GM18502 (cell line): Measurements from ENCODE around the gene PALD1.
A peak's percentile ranks its signal among the peaks of the same experiment; 100 is the strongest.

ENCODE experiments used
- ATAC-seq: cut with Tn5 transposase; IDR thresholded peaks from one replicate; pipeline ENCODE4 v1.9.1; 2021; ENCODE audit warnings: mild to moderate bottlenecking; ENCODE audit not compliant: unreplicated experiment, poor library complexity

Gene PALD1

DNA sequence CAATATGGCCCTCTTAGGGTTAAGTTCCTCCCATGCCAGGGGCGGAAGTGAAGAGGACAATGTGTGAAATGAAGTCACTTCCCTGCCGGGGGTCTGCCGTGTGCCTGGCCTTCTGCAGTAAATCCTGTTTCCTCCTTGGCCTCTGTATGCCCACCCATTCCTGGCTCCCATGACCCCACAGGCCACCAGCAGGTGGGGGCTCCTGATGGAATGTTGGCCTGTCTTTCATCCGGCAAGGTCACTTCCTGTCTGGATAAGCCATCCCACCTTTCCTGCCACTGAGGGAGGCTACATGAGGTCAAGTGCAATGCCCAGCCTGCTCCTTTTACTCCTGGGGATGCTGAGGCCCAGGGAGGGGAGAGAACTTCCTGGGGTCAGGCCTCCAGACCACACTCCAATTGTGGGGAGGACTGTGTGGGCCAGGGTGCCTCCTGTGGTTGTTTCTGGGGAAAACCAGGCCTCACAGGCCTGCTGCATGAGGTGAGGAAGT, 22.3 kb downstream of the PALD1 start:
- no peak for ATAC-seq

DNA sequence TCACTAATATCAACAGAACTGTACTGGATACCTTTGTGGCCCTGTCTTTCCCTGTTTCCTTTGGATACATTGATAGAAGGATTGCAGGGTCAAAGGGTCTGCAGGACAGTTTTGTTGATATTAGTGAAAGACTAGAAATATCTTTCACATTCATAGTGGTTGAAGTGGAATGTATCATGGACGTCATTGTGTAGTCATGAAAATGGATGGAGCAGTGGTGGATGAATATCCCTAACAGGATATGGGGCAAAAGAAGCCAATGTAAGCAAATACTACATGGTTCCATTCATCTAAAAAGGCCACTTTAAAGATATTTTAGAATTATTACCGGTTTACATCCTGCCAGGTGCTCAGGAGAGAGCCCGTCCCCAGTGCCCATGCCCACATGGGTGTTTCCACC, 23.8 kb downstream of the PALD1 start:
- no peak for ATAC-seq

DNA sequence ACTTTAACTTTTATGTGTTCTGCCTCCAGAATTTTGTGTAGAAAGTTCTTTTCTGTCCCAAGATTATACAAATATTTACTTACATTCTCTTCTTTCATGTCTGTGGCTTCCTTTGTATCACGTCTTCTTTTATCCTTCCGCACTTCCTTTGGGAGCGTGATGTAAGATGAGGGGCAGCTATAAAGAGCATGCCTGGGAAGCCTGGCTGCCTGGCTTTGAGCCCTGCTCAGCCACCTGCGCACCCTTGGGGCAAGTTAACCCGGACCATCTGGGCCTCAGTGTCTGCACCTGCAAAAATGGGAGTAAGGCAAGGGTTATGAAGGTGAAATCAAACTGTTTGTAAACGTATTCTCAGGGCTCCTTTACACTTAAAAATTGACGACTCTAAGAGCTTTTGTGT, 25.2 kb downstream of the PALD1 start:
- no peak for ATAC-seq

DNA sequence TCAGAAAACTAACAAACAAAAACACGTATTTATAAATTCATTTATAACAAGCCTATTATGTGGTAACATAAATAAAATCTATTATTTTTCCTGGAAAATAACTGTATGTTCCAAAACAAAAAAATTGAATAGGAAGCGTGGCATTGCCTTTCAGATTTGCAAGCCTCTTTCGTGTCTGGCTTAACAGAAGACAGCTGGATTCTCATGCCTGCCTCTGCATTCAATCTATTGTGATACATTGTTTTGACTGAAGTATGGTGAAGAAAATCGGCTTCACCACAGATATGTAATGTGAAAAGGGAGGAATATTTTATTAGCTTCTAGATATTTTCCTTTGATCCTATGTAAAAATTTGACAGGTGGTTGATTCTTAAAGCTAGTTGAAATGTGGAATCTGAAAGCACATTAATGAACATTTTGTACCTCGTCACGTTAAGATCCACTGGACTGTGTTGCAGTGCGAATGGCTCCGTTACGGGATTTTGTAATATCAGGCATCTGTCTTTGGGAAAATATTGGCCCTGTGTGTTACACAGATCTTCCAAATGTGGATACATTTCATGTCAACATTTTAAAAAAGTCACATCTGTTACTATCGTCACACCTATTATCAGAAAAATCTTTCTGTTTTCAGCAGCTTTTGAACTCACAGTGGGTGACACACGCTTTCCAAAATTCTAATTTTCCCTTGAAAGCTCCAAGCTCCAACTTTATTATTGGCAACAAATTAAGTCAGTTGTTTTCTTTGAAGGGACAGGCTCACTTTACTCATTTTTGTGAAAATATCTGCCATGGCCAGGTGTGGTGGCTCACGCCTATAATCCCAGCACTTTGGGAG, 26.2 kb downstream of the PALD1 start:
- ATAC-seq = no peak

DNA sequence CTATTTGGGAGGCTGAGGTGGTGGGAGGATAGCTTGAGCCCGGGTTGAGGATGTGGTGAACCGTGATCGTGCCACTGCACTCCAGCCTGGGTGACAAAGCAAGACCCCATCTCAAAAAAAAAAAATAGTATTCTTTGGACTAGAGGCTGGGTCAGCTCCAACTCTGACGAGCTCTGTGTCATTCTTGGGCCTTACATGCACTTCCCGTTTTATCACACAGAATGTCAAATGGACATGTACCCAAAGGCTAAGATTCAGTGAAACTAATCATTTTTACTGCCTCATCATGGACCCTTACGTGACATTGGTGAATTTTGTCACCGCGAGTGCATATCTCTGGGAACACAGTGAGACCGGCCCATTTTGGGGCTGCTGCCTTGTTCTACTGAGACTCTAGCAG, 27.3 kb downstream of the PALD1 start:
- ATAC-seq = no peak

DNA sequence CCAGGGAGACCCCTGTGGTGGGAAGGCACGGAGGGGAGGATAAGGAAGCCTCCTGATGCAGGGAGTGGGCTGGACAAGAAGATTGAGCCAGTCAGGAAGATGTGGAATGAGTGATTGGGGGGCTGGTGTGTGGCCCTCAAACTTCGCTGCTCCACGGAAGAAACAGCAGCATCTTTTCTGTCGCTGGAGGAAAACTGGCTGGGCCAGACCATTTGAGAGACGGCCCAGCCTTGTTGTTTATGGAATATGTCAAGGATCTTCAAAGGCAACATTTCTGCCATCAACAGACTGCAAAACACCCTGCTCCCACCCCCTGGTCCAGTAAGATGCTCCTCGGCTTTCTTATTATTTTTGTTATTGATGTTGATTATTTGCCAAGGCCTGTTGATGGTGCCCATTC, 29.4 kb downstream of the PALD1 start:
- no peak for ATAC-seq

DNA sequence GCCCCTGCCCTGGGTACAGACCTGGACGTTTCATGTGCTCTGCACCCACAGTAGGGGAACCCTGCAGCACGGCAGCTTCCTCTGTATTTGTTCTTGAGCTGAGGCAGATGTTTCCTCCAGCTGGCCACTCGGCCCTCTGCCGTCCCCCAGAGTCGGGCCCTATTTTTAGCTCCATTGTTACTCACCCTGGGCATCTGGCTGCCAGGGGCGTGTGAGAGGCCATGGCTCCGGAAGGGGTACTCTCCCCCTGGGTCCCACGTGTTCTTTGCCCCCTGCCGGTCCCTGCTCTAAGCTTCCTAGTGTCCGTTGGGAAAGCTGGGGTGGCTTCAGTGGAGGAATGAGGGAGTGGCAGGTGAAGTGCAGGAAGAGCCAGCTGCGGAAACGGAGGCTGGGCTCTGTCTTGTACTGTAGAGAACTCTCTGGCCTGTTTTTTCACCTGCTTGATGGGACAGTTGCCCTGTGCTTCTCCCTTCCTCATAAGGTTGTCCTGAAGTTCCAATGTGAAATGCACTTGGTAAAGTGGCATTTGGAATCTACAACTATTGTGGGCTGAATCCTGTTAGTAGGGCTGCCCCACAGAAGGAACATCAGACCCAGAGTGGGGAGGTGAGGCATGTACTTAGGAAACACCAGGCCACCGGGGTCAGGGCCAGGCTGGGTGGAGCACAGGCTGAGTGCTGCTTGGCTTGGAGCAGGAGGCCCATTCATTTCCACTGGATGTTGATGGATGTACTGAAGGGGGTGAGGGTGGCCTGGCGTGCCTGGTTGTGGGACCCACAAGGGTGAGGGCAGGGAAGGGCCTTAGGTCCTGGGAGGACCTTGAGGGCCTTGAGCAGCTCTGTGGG, 30.6 kb downstream of the PALD1 start:
- no peak for ATAC-seq

DNA sequence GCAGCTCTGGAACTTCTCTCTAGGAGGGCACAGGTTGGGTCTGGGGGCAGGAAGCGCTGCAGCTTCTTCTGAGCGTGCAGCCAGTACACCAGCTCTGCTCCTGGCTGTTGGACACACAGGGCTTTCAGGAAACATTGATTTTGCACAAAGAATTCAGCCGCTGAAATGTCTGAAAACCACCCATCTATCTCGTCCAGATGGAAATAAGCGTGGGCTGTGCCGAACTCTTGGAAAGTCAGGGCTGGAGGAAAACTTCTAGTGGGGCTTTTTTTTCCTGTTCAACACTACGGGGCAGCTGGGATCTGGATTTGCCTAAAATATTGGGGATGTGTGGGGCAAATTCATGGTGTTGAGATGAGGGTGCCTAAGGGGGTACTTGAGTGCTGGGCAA, 31.2 kb downstream of the PALD1 start:
- ATAC-seq = no peak

DNA sequence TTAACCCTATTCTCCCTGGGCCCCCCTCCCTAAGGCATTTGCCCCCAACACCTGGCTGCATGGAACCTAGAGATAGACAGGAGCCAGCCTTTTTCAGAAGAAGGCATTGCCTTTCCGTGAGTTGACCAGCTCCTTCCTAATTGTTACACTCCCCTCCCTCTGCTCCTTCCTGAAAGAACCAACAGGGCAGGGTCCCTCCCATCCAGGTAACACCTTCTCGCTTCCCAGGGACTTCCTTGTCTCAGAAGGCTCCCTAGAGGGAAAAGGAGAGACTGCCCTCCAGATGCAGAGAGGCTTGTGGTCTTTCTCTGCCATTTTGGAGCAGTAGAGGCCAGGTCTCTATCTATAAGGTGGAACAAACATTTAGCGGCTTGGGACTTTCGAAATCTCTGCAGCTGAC, 31.9 kb downstream of the PALD1 start:
- no peak for ATAC-seq

DNA sequence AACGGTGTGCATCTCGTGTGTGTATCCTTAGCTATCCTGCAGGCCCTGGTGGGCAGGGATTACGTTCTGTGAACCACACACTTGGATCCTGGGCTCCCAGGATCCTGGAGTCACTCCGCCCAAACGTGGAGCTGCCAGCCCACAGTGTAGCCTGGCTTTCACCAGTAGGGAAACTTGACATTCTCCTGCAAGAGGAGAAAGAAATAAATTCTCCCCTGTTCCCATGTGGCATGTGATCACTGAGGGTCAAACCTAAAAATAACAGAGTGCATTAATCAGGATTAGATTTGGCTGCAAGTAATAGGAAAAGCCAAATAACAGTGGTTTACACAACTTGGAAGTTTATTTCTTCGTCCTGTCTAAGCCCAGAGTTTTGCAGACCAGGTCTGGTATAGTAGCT, 32.3 kb downstream of the PALD1 start:
- ATAC-seq = no peak

DNA sequence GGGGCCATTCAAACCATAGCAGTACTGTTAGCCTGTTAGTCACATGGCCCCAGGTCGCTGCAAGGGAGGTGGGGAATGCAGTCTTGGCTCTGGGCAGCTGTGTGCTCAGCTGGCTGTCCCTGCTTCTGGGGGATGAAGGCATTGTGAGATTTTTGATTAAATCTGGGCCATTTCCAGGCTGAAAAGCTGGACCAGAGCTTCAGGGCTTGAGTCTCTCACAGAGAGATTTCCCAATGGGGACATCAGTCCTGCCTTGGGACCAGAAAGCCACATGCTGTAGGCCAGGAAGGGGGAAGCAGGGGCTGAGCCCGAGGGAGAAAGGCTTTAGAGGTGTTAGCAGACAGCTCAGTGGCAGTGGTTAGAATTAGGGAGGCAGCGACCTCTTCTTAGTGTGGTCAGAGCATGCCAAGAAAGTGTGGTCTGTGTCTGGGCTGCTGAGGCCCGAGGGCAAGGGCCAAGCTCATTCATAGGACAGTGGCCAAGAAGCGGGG, 33.6 kb downstream of the PALD1 start:
- ATAC-seq = no peak

DNA sequence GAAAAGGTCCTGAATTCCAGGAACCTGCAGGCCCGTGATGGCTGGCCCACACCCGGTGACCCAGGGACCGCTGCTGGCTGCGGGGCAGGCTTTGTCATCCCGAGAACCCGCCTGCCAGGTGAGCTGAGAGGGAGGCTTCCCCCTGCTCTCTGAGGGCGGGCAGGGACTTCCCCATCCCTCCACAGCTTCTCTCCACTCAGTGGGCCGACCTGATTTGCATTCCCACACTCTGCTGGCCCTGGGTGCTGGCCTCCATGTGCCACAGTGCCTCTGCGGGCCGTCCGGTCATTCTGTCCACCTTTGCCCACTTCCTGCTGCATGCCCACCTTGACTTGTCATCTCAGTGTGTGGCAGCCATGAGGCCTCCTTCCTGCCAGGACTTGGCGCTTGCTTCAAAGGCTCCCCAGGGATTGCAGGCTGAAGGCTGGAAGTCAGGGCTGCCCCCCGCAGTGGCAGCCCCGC, 35.3 kb downstream of the PALD1 start:
- peak; percentile 95 for ATAC-seq

DNA sequence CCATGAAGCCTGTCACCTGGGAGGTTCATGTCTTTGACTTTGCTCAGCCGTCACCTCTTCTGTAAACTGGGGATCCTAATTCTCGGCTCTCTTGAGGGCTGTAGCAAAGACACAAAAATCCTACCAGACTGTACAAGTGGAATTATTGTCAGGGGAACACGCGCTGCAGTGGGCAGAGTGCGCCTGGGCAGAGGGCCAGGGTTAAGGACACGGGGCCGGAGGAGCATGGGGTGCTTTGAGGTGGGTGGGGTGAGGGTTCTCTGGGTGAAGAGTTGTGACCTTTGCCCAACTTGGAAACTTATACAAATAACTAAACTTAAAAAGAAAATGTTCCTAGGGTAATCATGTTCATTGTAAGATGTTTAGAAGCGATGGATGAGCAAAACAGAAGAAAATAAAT, 36.0 kb downstream of the PALD1 start:
- no peak for ATAC-seq

DNA sequence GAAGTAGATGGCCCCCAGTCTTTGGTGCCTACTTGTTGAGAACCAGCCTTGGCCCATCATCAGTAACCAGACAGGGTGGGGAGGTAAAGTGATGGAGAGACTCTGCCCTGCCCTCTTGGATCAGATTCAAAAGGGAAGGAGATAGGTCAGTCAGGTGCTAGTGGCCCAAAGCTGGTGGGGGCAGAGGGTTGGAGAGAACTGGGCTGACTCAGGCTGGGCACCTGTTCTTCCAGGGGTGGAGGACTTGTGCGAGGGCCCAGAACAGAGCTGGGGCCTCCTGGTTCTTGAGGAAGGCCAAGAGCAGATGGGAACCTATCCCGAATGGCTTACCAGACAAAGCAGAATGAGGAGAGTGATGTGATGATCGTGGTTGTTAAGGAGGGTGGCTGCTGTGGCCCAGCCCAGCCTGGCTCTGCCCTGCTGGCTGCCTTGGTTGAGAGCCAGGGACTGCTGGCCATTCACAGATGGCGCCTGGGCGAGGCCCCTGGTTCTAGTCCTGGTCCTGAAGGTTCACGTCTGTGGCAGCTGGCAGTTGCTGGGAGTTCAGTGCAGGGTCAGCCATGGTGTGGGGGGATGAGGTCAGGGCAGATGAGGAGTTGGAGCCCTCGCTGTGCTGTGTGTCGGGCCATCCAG, 36.6 kb downstream of the PALD1 start:
- ATAC-seq = no peak

DNA sequence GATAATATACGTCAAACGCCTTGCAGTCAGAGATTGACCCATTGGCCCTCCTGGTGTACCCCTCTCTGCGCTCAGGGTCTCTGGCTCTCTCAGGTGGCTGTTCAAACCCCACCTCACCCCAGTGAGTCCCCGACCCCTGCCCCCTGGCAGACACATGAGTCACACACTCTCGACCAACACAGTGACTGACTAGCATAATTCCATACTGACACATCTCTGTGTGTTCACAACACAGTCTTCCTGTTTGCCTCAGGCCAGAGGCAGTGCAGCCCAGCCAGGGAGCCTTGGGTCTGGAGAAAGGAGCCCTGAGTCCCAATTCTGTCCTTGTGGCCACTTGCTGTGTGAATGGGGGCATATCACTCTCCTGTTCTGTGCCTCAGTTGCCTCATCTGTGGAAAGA, 40.1 kb downstream of the PALD1 start:
- no peak for ATAC-seq

DNA sequence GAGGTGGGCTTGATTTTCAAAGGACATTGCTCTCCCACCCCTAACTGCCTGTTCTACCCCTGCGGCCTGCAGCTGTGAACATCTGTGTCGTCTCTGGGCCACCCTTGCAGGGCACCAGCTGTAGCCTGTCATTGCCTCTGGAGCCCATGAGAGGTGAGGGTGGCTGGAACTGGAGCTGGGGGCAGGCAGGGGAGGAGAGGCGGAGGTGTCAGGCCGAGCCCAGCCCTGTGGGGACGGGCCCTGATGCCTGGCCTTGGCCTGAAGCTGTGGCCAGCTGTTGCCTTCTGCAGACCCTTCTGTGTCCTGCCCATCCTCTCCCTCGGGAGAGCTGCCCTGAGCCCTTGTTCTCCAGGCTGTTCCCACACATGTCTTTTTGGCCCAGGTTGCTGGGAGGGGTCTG, 44.5 kb downstream of the PALD1 start:
- ATAC-seq = no peak

DNA sequence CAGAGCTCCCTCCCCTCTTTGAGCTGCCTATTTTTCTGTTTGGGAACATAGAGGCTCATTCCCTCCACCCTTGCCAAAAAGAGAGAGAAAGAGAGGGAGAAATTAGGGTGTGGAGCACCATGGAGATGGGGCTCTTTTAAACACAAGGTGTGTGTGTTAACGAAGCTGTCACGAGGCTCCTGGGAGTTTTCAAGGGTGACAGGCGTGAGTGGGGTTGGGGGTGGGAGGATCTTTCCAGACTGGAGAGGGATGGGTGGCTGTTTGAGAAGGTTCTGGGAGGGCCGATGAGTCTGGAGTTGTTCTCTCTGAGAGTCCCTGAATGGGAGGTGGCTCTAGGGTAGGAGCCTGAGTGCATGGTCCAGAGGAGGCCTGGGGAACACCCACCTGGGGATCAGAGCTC, 45.0 kb downstream of the PALD1 start:
- ATAC-seq = no peak

DNA sequence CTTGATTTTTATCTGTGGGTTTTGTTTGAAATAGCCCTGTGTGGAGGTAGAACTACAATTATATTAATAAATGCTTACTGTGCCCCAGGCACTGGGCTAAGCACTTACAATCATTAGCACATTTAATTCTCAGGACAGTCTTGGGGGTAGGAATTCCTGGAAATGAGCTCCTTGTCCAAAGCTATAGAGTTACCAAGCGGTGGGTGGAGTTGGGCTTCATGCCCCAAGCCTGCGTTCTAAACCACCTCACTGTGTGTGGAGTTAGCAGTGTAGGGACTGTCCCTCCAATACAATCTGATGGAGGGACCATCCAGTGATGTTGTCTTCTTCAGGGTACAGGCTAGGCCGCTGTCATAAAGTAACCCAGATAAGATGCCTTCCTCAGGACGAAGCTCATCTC, 49.7 kb downstream of the PALD1 start:
- ATAC-seq = no peak

DNA sequence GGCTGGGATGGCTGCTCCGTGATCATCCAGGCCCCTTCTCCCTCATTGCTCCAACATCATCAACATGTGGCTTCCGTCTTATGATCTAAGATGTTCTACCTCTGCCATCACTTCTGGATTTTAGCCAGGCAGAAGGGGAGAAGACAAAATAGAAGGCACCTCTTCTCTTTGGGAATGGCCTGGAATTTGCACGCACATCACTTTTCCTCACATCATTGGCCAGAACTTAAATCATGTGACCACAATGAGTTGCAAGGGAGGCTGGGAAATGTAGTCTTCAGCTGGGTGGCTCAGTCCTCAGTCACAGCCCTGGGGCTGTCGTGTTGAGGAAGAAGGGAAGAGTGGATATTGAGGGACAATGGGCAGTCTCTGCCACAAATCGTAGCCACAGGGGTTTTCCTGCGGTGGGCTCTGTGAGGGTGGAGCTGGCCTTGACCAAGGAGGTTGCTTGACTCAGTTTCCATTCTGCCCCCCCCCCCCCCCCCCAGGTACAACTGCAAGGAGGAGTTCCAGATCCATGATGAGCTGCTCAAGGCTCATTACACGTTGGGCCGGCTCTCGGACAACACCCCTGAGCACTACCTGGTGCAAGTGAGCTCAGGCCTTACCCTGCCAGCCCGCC, 50.3 kb downstream of the PALD1 start:
- no peak for ATAC-seq

DNA sequence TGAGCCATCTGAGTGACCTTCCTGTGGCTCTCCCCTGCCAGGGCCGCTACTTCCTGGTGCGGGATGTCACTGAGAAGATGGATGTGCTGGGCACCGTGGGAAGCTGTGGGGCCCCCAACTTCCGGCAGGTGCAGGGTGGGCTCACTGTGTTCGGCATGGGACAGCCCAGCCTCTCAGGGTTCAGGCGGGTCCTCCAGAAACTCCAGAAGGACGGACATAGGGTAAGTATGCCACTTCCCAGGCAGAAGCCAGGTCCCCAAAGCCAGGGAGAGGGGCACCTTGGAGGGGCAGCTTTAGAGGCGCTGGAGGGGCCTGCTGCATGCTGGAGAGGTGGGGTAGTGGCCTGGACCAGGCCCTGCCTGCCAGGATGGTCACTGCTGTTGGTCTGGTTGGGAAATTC, 51.3 kb downstream of the PALD1 start:
- no peak for ATAC-seq
